Activated T-helper 1 cell treated with anti-CD3 and anti-CD28 coated beads, Interleukin-12 subunit alpha, Interleukin-12 subunit beta, Interleukin-2, Interleukin-4 antibody, amounts not matched to agents 30 ng/mL and 10 ng/mL and 1 ng/mL, durations not matched to agents 14 hours and 24 hours and 36 hours (primary cell): Measurements from ENCODE around the gene NEMF. TPM values are rescaled to one million over a fixed set of nuclear protein-coding genes. Genes with fewer than 3 reads are reported as not detected.
A peak's percentile ranks its signal among the peaks of the same experiment; 100 is the strongest.
"Not testable (repeated sequence)": the region's sequence is repeated elsewhere in the genome, so short reads cannot be mapped to it uniquely, and the experiment has no call there.

Experiments
- DNase-seq: peaks from one replicate; pipeline ENCODE4 v3.0.0; 2021; ENCODE audit warnings: low spot score
- H3K27ac Mint-ChIP-seq: one replicate; pipeline ENCODE4 v1.8.0; 2021; ENCODE audit warnings: mild to moderate bottlenecking, mixed read lengths
- H3K27me3 Mint-ChIP-seq: one replicate; pipeline ENCODE4 v1.8.0; 2022; ENCODE audit warnings: mild to moderate bottlenecking, moderate library complexity, mixed read lengths; ENCODE audit not compliant: insufficient read depth
- H3K36me3 Mint-ChIP-seq: one replicate; pipeline ENCODE4 v1.8.0; 2021; ENCODE audit warnings: low read depth, mixed read lengths
- H3K4me1 Mint-ChIP-seq: one replicate; pipeline ENCODE4 v1.8.0; 2021; ENCODE audit warnings: low read depth, mixed read lengths
- H3K4me3 Mint-ChIP-seq: one replicate; pipeline ENCODE4 v1.8.0; 2021; ENCODE audit warnings: mild to moderate bottlenecking, moderate library complexity, mixed read lengths
- H3K9me3 Mint-ChIP-seq: one replicate; pipeline ENCODE4 v1.8.0; 2021; ENCODE audit warnings: mixed read lengths
- intact Hi-C: fragments of 100-400 bp; cut with micrococcal nuclease; formaldehyde crosslinking; loops from one replicate; pipeline ENCODE4 v1.15.1; 2024
- total RNA-seq: library from RNA; stranded (reverse); gene quantifications from 2 replicates; pipeline ENCODE4 v1.2.3, GENCODE V29; 2022

The NEMF gene
- 79.9 and 89.3 TPM in 2 replicates for total RNA-seq

GRCh38 chr14:49852301-49853157, at the start of gene NEMF:
Gene NEMF (minus strand): TSS chr14:49852788. CDS start chr14:49852753, 35 bp downstream.
- no peaks in the 10 kb centered on the region for H3K27me3 Mint-ChIP-seq

GRCh38 chr14:49900973-49901372, 48.4 kb upstream of the NEMF start:
- intact Hi-C loops = no loop called here
- H3K27ac Mint-ChIP-seq = no peak overlapping the region
- peaks cover 25% of the 10 kb centered on the region for H3K36me3 Mint-ChIP-seq
- DNase-seq = no peak
- no peaks in the 10 kb centered on the region for H3K9me3 Mint-ChIP-seq
- H3K27me3 Mint-ChIP-seq = no peaks in the 10 kb centered on the region
- no peak overlapping the region for H3K4me3 Mint-ChIP-seq
- H3K4me1 Mint-ChIP-seq = peaks cover 37% of the 10 kb centered on the region

More at GRCh38 chr14:49852301-49853157, at the start of gene NEMF:
- peak within 1 kb of the TSS; percentile 97 for H3K27ac Mint-ChIP-seq
- H3K9me3 Mint-ChIP-seq = no peaks in the 10 kb centered on the region
- DNase-seq = peak; percentile 78
- peaks cover 50% of the 10 kb centered on the region for H3K4me1 Mint-ChIP-seq
- H3K36me3 Mint-ChIP-seq = peaks cover 17% of the 10 kb centered on the region
- H3K4me3 Mint-ChIP-seq = peak within 1 kb of the TSS; percentile 96
- intact Hi-C loops = loop anchor here (1.0 to 5.0 kb wide), 8 partner anchors 9 to 408 kb away; partner anchors contain the start of genes KLHDC2, MGAT2, POLE2 and RPL36AL

GRCh38 chr14:49898485-49898884, 45.9 kb upstream of the NEMF start:
- H3K4me3 Mint-ChIP-seq = peak overlapping the region; percentile 84
- H3K4me1 Mint-ChIP-seq = peaks cover 33% of the 10 kb centered on the region
- intact Hi-C loops = loop anchor here (2.0 kb wide), 1 partner anchor 48 kb away; no protein-coding TSS in a partner anchor
- peaks cover 46% of the 10 kb centered on the region for H3K36me3 Mint-ChIP-seq
- no peaks in the 10 kb centered on the region for H3K27me3 Mint-ChIP-seq
- no peak for DNase-seq
- H3K9me3 Mint-ChIP-seq = no peaks in the 10 kb centered on the region
- peak overlapping the region; percentile 94 for H3K27ac Mint-ChIP-seq

- H3K36me3 Mint-ChIP-seq = peaks cover 47% of the 10 kb centered on the region
- H3K4me3 Mint-ChIP-seq = peak overlapping the region; percentile 84
- peak overlapping the region; percentile 94 for H3K27ac Mint-ChIP-seq
- H3K27me3 Mint-ChIP-seq = no peaks in the 10 kb centered on the region
- H3K9me3 Mint-ChIP-seq = no peaks in the 10 kb centered on the region
- no peak for DNase-seq
- intact Hi-C loops = loop anchor here (2.0 kb wide), 1 partner anchor 49 kb away; no protein-coding TSS in a partner anchor
- peaks cover 33% of the 10 kb centered on the region for H3K4me1 Mint-ChIP-seq
Observed at GRCh38 chr14:49897965-49898364, 45.4 kb upstream of the NEMF start.

- intact Hi-C loops = no loop called here
- H3K4me3 Mint-ChIP-seq = peak overlapping the region; percentile 99
- peaks cover 47% of the 10 kb centered on the region for H3K36me3 Mint-ChIP-seq
- H3K4me1 Mint-ChIP-seq = peaks cover 33% of the 10 kb centered on the region
- H3K27ac Mint-ChIP-seq = peak overlapping the region; percentile 97
- H3K27me3 Mint-ChIP-seq = no peaks in the 10 kb centered on the region
- no peak for DNase-seq
- no peaks in the 10 kb centered on the region for H3K9me3 Mint-ChIP-seq
Observed at GRCh38 chr14:49897414-49897813, 44.8 kb upstream of the NEMF start.

- no peaks in the 10 kb centered on the region for H3K9me3 Mint-ChIP-seq
- H3K27ac Mint-ChIP-seq = peak overlapping the region; percentile 97
- peaks cover 49% of the 10 kb centered on the region for H3K36me3 Mint-ChIP-seq
- no peaks in the 10 kb centered on the region for H3K27me3 Mint-ChIP-seq
- intact Hi-C loops = no loop called here
- no peak for DNase-seq
- H3K4me3 Mint-ChIP-seq = peak overlapping the region; percentile 99
- peaks cover 33% of the 10 kb centered on the region for H3K4me1 Mint-ChIP-seq
Observed at GRCh38 chr14:49896966-49897365, 44.4 kb upstream of the NEMF start.

- H3K36me3 Mint-ChIP-seq = peaks cover 51% of the 10 kb centered on the region
- peaks cover 39% of the 10 kb centered on the region for H3K4me1 Mint-ChIP-seq
- H3K27ac Mint-ChIP-seq = peak overlapping the region; percentile 97
- peak overlapping the region; percentile 99 for H3K4me3 Mint-ChIP-seq
- H3K27me3 Mint-ChIP-seq, intact Hi-C loops, H3K9me3 Mint-ChIP-seq, DNase-seq: not testable (repeated sequence)
Observed at GRCh38 chr14:49896272-49896671, 43.7 kb upstream of the NEMF start.

- Mint-ChIP-seq H3K4me1 (peaks cover 39% of the 10 kb centered on the region), H3K9me3 (no peaks in the 10 kb centered on the region), H3K36me3 (peaks cover 51% of the 10 kb centered on the region), H3K27ac (peak overlapping the region; percentile 97), H3K27me3 (no peaks in the 10 kb centered on the region), H3K4me3 (peak overlapping the region; percentile 99)
- DNase-seq = no peak
- intact Hi-C loops = loop anchor here (2.0 kb wide), 2 partner anchors 105 to 187 kb away; no protein-coding TSS in a partner anchor
Observed at GRCh38 chr14:49895480-49895879, 42.9 kb upstream of the NEMF start.

GRCh38 chr14:49894214-49895107, 41.9 kb upstream of the NEMF start:
- not testable (repeated sequence) for H3K27me3 Mint-ChIP-seq, H3K9me3 Mint-ChIP-seq
- H3K36me3 Mint-ChIP-seq = peaks cover 50% of the 10 kb centered on the region
- intact Hi-C loops = loop anchor here (1.0 to 5.0 kb wide), 6 partner anchors 77 to 628 kb away; no protein-coding TSS in a partner anchor
- peak overlapping the region; percentile 99 for H3K4me3 Mint-ChIP-seq
- DNase-seq = peak; percentile 21
- peak overlapping the region; percentile 97 for H3K27ac Mint-ChIP-seq
- H3K4me1 Mint-ChIP-seq = peaks cover 32% of the 10 kb centered on the region

DNA sequence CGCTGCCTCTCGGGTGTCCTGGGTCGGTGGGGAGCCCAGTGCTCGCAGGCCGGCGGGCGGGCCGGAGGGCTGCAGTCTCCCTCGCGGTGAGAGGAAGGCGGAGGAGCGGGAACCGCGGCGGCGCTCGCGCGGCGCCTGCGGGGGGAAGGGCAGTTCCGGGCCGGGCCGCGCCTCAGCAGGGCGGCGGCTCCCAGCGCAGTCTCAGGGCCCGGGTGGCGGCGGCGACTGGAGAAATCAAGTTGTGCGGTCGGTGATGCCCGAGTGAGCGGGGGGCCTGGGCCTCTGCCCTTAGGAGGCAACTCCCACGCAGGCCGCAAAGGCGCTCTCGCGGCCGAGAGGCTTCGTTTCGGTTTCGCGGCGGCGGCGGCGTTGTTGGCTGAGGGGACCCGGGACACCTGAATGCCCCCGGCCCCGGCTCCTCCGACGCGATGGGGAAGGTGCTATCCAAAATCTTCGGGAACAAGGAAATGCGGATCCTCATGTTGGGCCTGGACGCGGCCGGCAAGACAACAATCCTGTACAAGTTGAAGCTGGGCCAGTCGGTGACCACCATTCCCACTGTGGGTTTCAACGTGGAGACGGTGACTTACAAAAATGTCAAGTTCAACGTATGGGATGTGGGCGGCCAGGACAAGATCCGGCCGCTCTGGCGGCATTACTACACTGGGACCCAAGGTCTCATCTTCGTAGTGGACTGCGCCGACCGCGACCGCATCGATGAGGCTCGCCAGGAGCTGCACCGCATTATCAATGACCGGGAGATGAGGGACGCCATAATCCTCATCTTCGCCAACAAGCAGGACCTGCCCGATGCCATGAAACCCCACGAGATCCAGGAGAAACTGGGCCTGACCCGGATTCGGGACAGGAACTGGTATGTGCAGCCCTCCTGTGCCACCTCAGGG, 41.0 kb upstream of the NEMF start:
- peak overlapping the region; percentile 100 for H3K27ac Mint-ChIP-seq
- peaks cover 50% of the 10 kb centered on the region for H3K36me3 Mint-ChIP-seq
- H3K4me1 Mint-ChIP-seq = peaks cover 27% of the 10 kb centered on the region
- peaks cover 2% of the 10 kb centered on the region for H3K27me3 Mint-ChIP-seq
- peak overlapping the region; percentile 99 for H3K4me3 Mint-ChIP-seq
- intact Hi-C loops = loop anchor here (1.0 to 5.0 kb wide), 9 partner anchors 78 to 629 kb away; partner anchors contain the start of genes KLHDC2, MGAT2, RPL36AL and SOS2
- no peaks in the 10 kb centered on the region for H3K9me3 Mint-ChIP-seq
- peak; percentile 78 for DNase-seq

DNA sequence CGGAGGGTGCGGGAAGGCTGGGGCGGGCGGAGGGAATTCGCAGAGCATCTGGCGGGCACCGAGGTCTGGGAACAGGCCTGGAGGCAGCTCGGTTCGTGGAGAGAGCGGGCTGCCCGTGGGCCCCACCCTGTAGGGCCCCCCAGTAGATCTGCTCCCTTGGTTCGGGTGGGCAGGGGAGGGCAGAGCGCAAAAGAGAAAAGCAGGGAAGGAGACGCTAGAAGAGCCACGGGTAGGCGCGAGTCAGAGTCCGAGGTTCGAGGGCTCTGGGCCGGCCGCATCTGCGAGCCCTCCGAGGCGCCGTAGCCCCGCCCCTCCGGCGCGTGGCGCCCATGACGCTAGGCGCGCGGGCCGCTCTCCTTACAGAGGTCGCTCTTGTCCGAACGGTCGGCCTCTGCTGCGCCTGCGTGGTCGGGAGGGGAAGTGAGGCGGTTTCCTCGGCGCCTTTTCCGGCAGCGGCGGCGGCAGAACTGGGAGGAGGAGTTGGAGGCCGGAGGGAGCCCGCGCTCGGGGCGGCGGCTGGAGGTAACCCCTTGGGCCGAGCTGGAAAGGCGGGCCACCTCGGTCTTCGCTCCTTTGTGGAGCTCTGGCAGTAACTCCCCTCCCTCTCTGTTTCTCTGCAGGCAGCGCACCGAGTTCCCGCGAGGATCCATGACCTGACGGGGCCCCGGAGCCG, 40.2 kb upstream of the NEMF start, which contains the start of gene ARF6:
Gene ARF6, plus strand, starts transcription at position 447 of the 673 bp plus-strand sequence. CDS start 655 bp downstream, outside the sequence.
- H3K27me3 Mint-ChIP-seq = peaks cover 2% of the 10 kb centered on the region
- peak within 1 kb of the TSS; percentile 100 for H3K27ac Mint-ChIP-seq
- H3K4me3 Mint-ChIP-seq = peak within 1 kb of the TSS; percentile 99
- intact Hi-C loops = loop anchor here (1.0 to 5.0 kb wide), 10 partner anchors 13 to 630 kb away; partner anchors contain the start of genes DMAC2L, KLHDC2, L2HGDH and MGAT2
- H3K36me3 Mint-ChIP-seq = peaks cover 43% of the 10 kb centered on the region
- DNase-seq = peak; percentile 97
- peaks cover 19% of the 10 kb centered on the region for H3K4me1 Mint-ChIP-seq
- H3K9me3 Mint-ChIP-seq = no peaks in the 10 kb centered on the region
